Activated T-cell treated with anti-CD3 and anti-CD28 coated beads, Interleukin-2, amount 50 U/mL, for 24 hours (primary cell): ENCODE data around the gene AGR3.

Source experiments
- DNase-seq: peaks from one replicate; pipeline ENCODE4 v3.0.0-alpha.2; 2020
- H3K27ac Mint-ChIP-seq: 2 replicates; pipeline ENCODE4 v1.8.0; 2020; ENCODE audit warnings: mild to moderate bottlenecking, mixed read lengths
- H3K27me3 Mint-ChIP-seq: 2 replicates; pipeline ENCODE4 v1.8.0; 2020; ENCODE audit warnings: mixed read lengths
- H3K36me3 Mint-ChIP-seq: 2 replicates; pipeline ENCODE4 v1.8.0; 2020; ENCODE audit warnings: low read depth, mixed read lengths
- H3K4me1 Mint-ChIP-seq: 2 replicates; pipeline ENCODE4 v1.8.0; 2020; ENCODE audit warnings: low read depth, mixed read lengths
- H3K4me3 Mint-ChIP-seq: 2 replicates; pipeline ENCODE4 v1.8.0; 2020; ENCODE audit warnings: mild to moderate bottlenecking, moderate library complexity, mixed read lengths
- H3K9me3 Mint-ChIP-seq: 2 replicates; pipeline ENCODE4 v1.8.0; 2020; ENCODE audit warnings: mixed read lengths

AGR3 gene

DNA sequence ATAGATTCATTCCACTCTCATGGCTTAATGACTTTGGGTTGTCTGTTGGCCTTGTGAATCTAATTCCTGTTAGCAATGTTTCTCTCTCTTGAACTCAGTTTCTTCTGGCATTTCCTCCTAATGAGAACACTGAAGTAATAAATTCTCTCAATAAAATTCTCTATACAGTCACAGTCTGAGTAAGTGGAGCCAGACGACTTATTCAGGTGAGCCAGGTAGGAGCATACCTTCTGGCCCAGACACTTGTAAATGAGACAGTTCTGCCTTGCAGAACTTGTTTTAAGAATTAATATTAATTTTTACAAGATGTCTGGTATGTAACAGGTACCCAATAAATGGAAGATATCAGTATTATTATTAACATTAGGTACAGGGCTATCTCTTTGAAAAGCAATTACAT is 48.4 kb downstream of the AGR3 start:
- Mint-ChIP-seq H3K4me3 (no peak overlapping the region), H3K4me1 (no peaks in the 10 kb centered on the region), H3K27me3 (no peaks in the 10 kb centered on the region), H3K36me3 (no peaks in the 10 kb centered on the region), H3K27ac (no peak overlapping the region), H3K9me3 (no peaks in the 10 kb centered on the region)
- DNase-seq = no peak

GRCh38 chr7:16826060-16826459 is 55.7 kb downstream of the AGR3 start:
- DNase-seq = no peak
- H3K9me3 Mint-ChIP-seq = no peaks in the 10 kb centered on the region
- no peaks in the 10 kb centered on the region for H3K4me1 Mint-ChIP-seq
- H3K36me3 Mint-ChIP-seq = no peaks in the 10 kb centered on the region
- H3K27ac Mint-ChIP-seq = no peak overlapping the region
- H3K4me3 Mint-ChIP-seq = no peak overlapping the region
- peaks cover 32% of the 10 kb centered on the region for H3K27me3 Mint-ChIP-seq

DNA sequence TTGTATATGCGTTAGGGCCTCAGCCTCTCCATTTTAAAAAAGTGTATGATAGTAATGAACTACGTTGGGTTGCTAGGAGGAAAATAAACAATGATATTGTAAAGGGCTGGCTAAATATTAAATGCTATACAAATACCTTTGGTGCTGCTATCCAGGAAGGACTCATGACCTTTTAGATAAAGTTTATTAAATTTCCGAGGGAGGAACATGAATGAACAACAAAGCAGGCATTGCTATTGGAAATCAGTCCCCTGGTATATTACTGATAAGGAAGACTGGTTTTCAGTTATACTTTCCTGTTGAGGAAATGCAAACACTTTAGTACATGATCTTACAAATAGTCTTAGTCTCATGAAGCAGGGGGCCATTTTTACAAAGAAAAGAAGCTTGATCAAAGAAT is 59.8 kb downstream of the AGR3 start:
- Mint-ChIP-seq H3K9me3 (no peaks in the 10 kb centered on the region), H3K4me3 (no peak overlapping the region), H3K4me1 (no peaks in the 10 kb centered on the region), H3K27ac (no peak overlapping the region), H3K36me3 (no peaks in the 10 kb centered on the region), H3K27me3 (peaks cover 27% of the 10 kb centered on the region)
- DNase-seq = no peak

DNA sequence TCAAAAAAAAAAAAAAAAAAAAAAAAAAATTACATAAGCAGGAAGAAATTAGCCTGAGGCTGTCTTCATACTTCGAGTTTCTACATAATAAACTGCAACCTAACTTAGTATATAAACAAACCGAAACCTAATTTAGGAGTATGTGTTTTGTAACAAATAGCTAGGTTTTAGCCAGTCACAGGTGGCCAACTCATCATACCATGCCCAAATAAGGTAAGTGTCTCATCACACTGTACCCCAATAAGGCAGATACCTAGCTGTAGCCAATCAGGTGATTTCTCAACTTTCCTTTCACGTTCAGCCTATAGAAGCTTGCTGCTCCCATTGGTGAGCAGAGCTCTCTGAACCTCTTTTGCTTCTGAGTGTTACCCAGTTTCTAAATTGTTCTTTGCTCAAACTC is 63.1 kb downstream of the AGR3 start:
- no peak overlapping the region for H3K4me3 Mint-ChIP-seq

GRCh38 chr7:16817536-16817935 is 64.2 kb downstream of the AGR3 start:
- no peak for DNase-seq
- Mint-ChIP-seq H3K9me3 (no peaks in the 10 kb centered on the region), H3K4me3 (no peak overlapping the region), H3K27ac (no peak overlapping the region), H3K27me3 (peaks cover 11% of the 10 kb centered on the region), H3K36me3 (no peaks in the 10 kb centered on the region), H3K4me1 (no peaks in the 10 kb centered on the region)

More for the DNA sequence above, 63.1 kb downstream of the AGR3 start:
- no peaks in the 10 kb centered on the region for H3K36me3 Mint-ChIP-seq
- no peaks in the 10 kb centered on the region for H3K4me1 Mint-ChIP-seq
- peaks cover 14% of the 10 kb centered on the region for H3K27me3 Mint-ChIP-seq
- H3K9me3 Mint-ChIP-seq = no peaks in the 10 kb centered on the region
- DNase-seq = no peak
- no peak overlapping the region for H3K27ac Mint-ChIP-seq

DNA sequence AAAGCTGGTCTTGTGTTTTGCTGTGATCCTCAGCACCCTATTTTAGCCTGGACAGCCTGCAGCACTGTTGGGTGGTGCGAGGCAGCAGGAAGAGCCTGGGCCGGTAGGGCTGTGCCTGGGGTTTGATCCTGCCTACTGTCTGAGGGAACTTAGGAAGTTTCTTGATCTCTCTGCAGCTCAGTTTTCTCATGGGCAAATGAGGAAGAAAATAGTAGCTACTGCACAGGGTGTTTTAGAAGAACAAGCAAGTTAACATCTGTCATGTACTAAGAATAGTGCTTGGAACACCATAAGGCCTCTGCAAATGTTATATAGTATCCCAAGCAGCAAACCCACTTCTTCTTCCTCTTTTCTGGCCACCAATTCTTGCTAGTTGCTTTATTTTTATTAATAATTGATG is 65.0 kb downstream of the AGR3 start:
- Mint-ChIP-seq H3K27me3 (peaks cover 4% of the 10 kb centered on the region), H3K36me3 (no peaks in the 10 kb centered on the region), H3K9me3 (no peaks in the 10 kb centered on the region), H3K4me3 (no peak overlapping the region), H3K4me1 (no peaks in the 10 kb centered on the region), H3K27ac (no peak overlapping the region)
- DNase-seq = no peak

GRCh38 chr7:16815001-16815400 is 66.8 kb downstream of the AGR3 start:
- no peaks in the 10 kb centered on the region for H3K36me3 Mint-ChIP-seq
- peaks cover 4% of the 10 kb centered on the region for H3K27me3 Mint-ChIP-seq
- no peak overlapping the region for H3K4me3 Mint-ChIP-seq
- no peaks in the 10 kb centered on the region for H3K4me1 Mint-ChIP-seq
- DNase-seq = no peak
- no peak overlapping the region for H3K27ac Mint-ChIP-seq
- H3K9me3 Mint-ChIP-seq = no peaks in the 10 kb centered on the region

DNA sequence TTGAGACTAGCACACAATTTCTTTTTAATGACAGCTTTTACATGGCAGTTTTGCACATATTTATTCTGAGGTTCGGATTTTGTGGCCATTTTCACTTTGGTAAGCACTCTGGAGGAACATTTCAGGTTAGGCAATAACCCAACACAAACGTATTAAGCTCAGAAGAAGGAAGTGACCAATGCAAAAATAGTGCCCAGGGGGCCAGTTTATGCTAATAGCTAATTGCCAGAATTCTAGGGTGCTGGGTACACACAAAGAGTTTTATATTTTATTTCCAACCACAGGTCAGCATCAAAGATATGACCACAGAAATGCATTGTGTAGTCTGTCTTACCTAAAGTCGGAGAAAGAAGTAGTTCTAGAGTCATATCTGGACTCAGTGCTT is 68.6 kb downstream of the AGR3 start:
- no peak for DNase-seq

DNA sequence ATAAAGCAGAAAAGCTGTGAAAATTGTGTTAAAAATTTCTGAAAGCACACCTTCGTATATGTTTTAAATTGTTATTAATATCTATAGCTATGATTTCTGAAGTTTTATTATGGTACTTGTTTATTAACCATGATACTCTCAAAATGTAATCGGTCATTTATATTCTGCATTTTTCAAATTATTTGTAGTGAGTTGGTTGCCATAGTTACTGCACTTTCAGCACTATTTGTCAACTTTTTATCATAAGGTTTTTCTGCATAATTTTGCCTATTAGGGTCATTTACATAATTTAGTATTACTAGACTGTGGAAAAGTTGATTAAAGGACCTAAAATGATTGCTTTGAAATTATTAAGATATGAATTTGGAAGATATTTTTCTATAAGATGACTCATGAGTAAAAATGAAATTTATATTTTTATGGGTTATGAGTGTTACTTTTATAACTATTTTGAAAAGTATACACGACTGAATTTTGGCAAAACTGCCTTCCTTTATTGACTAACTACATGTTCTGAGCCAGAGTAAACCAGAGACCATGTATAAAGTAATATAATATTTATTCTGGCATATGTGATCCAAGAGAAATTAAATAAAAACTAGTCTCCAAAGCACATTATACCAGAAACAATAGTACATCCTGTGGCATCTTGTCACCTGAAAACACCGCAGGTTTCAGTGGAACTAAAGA is 69.1 kb downstream of the AGR3 start:
- no peak for DNase-seq
- H3K36me3 Mint-ChIP-seq = no peaks in the 10 kb centered on the region
- no peaks in the 10 kb centered on the region for H3K4me1 Mint-ChIP-seq
- H3K27me3 Mint-ChIP-seq = peaks cover 7% of the 10 kb centered on the region
- no peak overlapping the region for H3K4me3 Mint-ChIP-seq
- H3K9me3 Mint-ChIP-seq = no peaks in the 10 kb centered on the region
- no peak overlapping the region for H3K27ac Mint-ChIP-seq

More for the DNA sequence above, 68.6 kb downstream of the AGR3 start:
- Mint-ChIP-seq H3K36me3 (no peaks in the 10 kb centered on the region), H3K9me3 (no peaks in the 10 kb centered on the region), H3K4me3 (no peak overlapping the region), H3K27ac (no peak overlapping the region), H3K27me3 (peaks cover 7% of the 10 kb centered on the region), H3K4me1 (no peaks in the 10 kb centered on the region)

- Mint-ChIP-seq H3K4me1 (no peaks in the 10 kb centered on the region), H3K4me3 (no peak overlapping the region), H3K36me3 (no peaks in the 10 kb centered on the region), H3K27me3 (peaks cover 12% of the 10 kb centered on the region), H3K27ac (no peak overlapping the region), H3K9me3 (no peaks in the 10 kb centered on the region)
- no peak for DNase-seq
Observed at GRCh38 chr7:16811551-16811950, 70.2 kb downstream of the AGR3 start.

- H3K36me3 Mint-ChIP-seq = no peaks in the 10 kb centered on the region
- DNase-seq = no peak
- H3K9me3 Mint-ChIP-seq = no peaks in the 10 kb centered on the region
- H3K27ac Mint-ChIP-seq = no peak overlapping the region
- H3K4me3 Mint-ChIP-seq = no peak overlapping the region
- no peaks in the 10 kb centered on the region for H3K4me1 Mint-ChIP-seq
- H3K27me3 Mint-ChIP-seq = peaks cover 13% of the 10 kb centered on the region
Observed at GRCh38 chr7:16810573-16810972, 71.2 kb downstream of the AGR3 start.

GRCh38 chr7:16810112-16810511 is 71.7 kb downstream of the AGR3 start:
- no peaks in the 10 kb centered on the region for H3K9me3 Mint-ChIP-seq
- peaks cover 18% of the 10 kb centered on the region for H3K27me3 Mint-ChIP-seq
- H3K36me3 Mint-ChIP-seq = no peaks in the 10 kb centered on the region
- no peak overlapping the region for H3K27ac Mint-ChIP-seq
- DNase-seq = no peak
- no peaks in the 10 kb centered on the region for H3K4me1 Mint-ChIP-seq
- no peak overlapping the region for H3K4me3 Mint-ChIP-seq
